HepG2 (cell line): ENCODE results near the gene EPO. TPM values are rescaled to one million over a fixed set of nuclear protein-coding genes. Genes with fewer than 3 reads are reported as not detected.
A peak's percentile ranks its signal among the peaks of the same experiment; 100 is the strongest.

Experiments
- HDAC2 ChIP-seq: sonication (generic); formaldehyde crosslinking; IDR thresholded peaks from 2 replicates; pipeline ENCODE4 v1.4.0; 2020; ENCODE audit warnings: missing genetic modification reagents
- HMGXB4 ChIP-seq, 2 experiments: sonication (generic) in 1 of 2; formaldehyde crosslinking in 1 of 2; IDR thresholded peaks; 2 replicates each; pipeline versions ENCODE4 v1.4.0 to v1.6.1; 2018 to 2020; ENCODE audit warnings: missing genetic modification reagents in 2 of 2, borderline replicate concordance in 1 of 2, low read depth in 1 of 2, mild to moderate bottlenecking in 1 of 2, missing biosample characterization in 1 of 2
- KLF16 ChIP-seq, 2 experiments: sonication (generic) in 1 of 2; formaldehyde crosslinking in 1 of 2; IDR thresholded peaks; 2 replicates each; pipeline versions ENCODE4 v1.6.1 to v1.8.0; 2016 to 2023; ENCODE audit warnings: missing genetic modification reagents in 2 of 2, missing compliant biosample characterization in 1 of 2
- MAZ ChIP-seq, 2 experiments: sonication (generic) in 1 of 2; formaldehyde crosslinking in 1 of 2; IDR thresholded peaks; 2 replicates each; pipeline versions ENCODE4 v1.5.0 to v1.6.1; 2012 to 2020; ENCODE audit warnings: low read depth in 2 of 2, mild to moderate bottlenecking in 2 of 2, borderline replicate concordance in 1 of 2, improper control_type of control experiment in 1 of 2, low read length in 1 of 2, missing genetic modification reagents in 1 of 2, moderate library complexity in 1 of 2
- MED8 ChIP-seq: sonication (generic); formaldehyde crosslinking; IDR thresholded peaks from 2 replicates; pipeline ENCODE4 v1.8.1; 2023; ENCODE audit warnings: mild to moderate bottlenecking, missing genetic modification reagents; ENCODE audit not compliant: insufficient replicate concordance
- SIN3A ChIP-seq: IDR thresholded peaks from 2 replicates; pipeline ENCODE4 v1.6.1; 2011; ENCODE audit warnings: low read depth, mild to moderate bottlenecking, control low read depth, low read length, borderline replicate concordance
- SPEN ChIP-seq: sonication (generic); formaldehyde crosslinking; IDR thresholded peaks from 2 replicates; pipeline ENCODE4 v1.5.1; 2020; ENCODE audit warnings: low read depth, mild to moderate bottlenecking, missing genetic modification reagents
- ZBTB25 ChIP-seq: IDR thresholded peaks from 2 replicates; pipeline ENCODE4 v1.6.1; 2018; ENCODE audit warnings: missing genetic modification reagents
- ZNF12 ChIP-seq: sonication (generic); formaldehyde crosslinking; IDR thresholded peaks from 2 replicates; pipeline ENCODE4 v1.5.0; 2020; ENCODE audit warnings: missing genetic modification reagents
- ZNF549 ChIP-seq: sonication (generic); formaldehyde crosslinking; IDR thresholded peaks from 2 replicates; pipeline ENCODE4 v1.5.0; 2020; ENCODE audit warnings: missing genetic modification reagents
- ZNF607 ChIP-seq: sonication (generic); formaldehyde crosslinking; IDR thresholded peaks from 2 replicates; pipeline ENCODE4 v1.5.1; 2020; ENCODE audit warnings: missing genetic modification reagents, mild to moderate bottlenecking, borderline replicate concordance
- ZNF772 ChIP-seq: sonication (generic); formaldehyde crosslinking; IDR thresholded peaks from 2 replicates; pipeline ENCODE4 v1.5.0; 2020; ENCODE audit warnings: mild to moderate bottlenecking, missing genetic modification reagents
- ZNF776 ChIP-seq: sonication (generic); formaldehyde crosslinking; IDR thresholded peaks from 2 replicates; pipeline ENCODE4 v1.4.0; 2020; ENCODE audit warnings: mild to moderate bottlenecking, missing genetic modification reagents
- ZNF879 ChIP-seq: sonication (generic); formaldehyde crosslinking; IDR thresholded peaks from 2 replicates; pipeline ENCODE4 v1.8.1; 2023; ENCODE audit warnings: missing genetic modification reagents
- polyA plus RNA-seq, 8 experiments: library from polyadenylated mRNA; depleted of rRNA in 3 of 8; stranded (reverse) in 7 of 8; unstranded in 1 of 8; fragments of >200 nt; fragmentation: Illumina TruSeq in 4 of 8; extraction: Trizol in 4 of 8; gene quantifications; 2 replicates each; pipeline versions ENCODE4 v1.2.1 to v1.2.3, GENCODE V29; 2011 to 2016; ENCODE audit warnings: low read depth in 4 of 8, missing spikeins in 1 of 8, mixed read lengths in 1 of 8; ENCODE audit not compliant: insufficient read depth in 1 of 8
- total RNA-seq, 5 experiments: library from RNA; depleted of rRNA; stranded (reverse); fragments of >200 nt; fragmentation: Illumina TruSeq; extraction: Trizol; gene quantifications; 2 replicates each; pipeline ENCODE4 v1.2.3, GENCODE V29; 2016; ENCODE audit warnings: low read depth in 1 of 5
- TF ChIP-seq, protein P1 (sequence below): sonication (generic); formaldehyde crosslinking; IDR thresholded peaks from 2 replicates; pipeline ENCODE4 v1.5.1; 2020; ENCODE audit warnings: mild to moderate bottlenecking, missing genetic modification reagents, moderate library complexity
- TF ChIP-seq, protein P2 (sequence below): IDR thresholded peaks from 2 replicates; pipeline ENCODE4 v1.6.1; 2016; ENCODE audit warnings: missing compliant biosample characterization, missing genetic modification reagents, borderline replicate concordance
- TF ChIP-seq, protein P3 (sequence below): sonication (generic); formaldehyde crosslinking; IDR thresholded peaks from 2 replicates; pipeline ENCODE4 v1.8.1; 2022; ENCODE audit warnings: mild to moderate bottlenecking, missing genetic modification reagents

Gene EPO
- total and polyA plus RNA-seq, 2 of the 13 experiments (the other 11 are each of a cell fraction or from before 2014, with no cell fraction given): 10.3 to 25.7 TPM

- TF ChIP-seq, protein P1, sequence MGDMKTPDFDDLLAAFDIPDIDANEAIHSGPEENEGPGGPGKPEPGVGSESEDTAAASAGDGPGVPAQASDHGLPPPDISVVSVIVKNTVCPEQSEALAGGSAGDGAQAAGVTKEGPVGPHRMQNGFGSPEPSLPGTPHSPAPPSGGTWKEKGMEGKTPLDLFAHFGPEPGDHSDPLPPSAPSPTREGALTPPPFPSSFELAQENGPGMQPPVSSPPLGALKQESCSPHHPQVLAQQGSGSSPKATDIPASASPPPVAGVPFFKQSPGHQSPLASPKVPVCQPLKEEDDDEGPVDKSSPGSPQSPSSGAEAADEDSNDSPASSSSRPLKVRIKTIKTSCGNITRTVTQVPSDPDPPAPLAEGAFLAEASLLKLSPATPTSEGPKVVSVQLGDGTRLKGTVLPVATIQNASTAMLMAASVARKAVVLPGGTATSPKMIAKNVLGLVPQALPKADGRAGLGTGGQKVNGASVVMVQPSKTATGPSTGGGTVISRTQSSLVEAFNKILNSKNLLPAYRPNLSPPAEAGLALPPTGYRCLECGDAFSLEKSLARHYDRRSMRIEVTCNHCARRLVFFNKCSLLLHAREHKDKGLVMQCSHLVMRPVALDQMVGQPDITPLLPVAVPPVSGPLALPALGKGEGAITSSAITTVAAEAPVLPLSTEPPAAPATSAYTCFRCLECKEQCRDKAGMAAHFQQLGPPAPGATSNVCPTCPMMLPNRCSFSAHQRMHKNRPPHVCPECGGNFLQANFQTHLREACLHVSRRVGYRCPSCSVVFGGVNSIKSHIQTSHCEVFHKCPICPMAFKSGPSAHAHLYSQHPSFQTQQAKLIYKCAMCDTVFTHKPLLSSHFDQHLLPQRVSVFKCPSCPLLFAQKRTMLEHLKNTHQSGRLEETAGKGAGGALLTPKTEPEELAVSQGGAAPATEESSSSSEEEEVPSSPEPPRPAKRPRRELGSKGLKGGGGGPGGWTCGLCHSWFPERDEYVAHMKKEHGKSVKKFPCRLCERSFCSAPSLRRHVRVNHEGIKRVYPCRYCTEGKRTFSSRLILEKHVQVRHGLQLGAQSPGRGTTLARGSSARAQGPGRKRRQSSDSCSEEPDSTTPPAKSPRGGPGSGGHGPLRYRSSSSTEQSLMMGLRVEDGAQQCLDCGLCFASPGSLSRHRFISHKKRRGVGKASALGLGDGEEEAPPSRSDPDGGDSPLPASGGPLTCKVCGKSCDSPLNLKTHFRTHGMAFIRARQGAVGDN (CRISPR knock-in tag): peak; percentile 96
- TF ChIP-seq ZNF549 (CRISPR knock-in tag): no peak
- peak; percentile 9 to 78; a peak in 3 of 4 replicates for TF ChIP-seq HMGXB4 (CRISPR knock-in tag; IDR thresholded peaks at IDR 0.05; ENCODE audit: borderline replicate concordance in 1 of 2, low read depth in 1 of 2)
- peak; percentile 20; the same call in 1 of the 2 replicates for TF ChIP-seq SIN3A
- peak; percentile 46 for TF ChIP-seq HDAC2 (CRISPR knock-in tag)
- TF ChIP-seq SPEN (CRISPR knock-in tag): peak; percentile 98
- no peak for TF ChIP-seq MAZ (IDR thresholded peaks at IDR 0.05; ENCODE audit: borderline replicate concordance, low read depth, low read length)
- peak; percentile 84 for TF ChIP-seq MAZ (CRISPR knock-in tag; IDR thresholded peaks at IDR 0.05; ENCODE audit: low read depth)
- TF ChIP-seq ZBTB25 (CRISPR knock-in tag): peak; percentile 55; the same call in 1 of the 2 replicates
- TF ChIP-seq, protein P2, sequence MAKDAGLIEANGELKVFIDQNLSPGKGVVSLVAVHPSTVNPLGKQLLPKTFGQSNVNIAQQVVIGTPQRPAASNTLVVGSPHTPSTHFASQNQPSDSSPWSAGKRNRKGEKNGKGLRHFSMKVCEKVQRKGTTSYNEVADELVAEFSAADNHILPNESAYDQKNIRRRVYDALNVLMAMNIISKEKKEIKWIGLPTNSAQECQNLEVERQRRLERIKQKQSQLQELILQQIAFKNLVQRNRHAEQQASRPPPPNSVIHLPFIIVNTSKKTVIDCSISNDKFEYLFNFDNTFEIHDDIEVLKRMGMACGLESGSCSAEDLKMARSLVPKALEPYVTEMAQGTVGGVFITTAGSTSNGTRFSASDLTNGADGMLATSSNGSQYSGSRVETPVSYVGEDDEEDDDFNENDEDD: peak; percentile 97
- peak; percentile 83 for TF ChIP-seq MED8 (CRISPR knock-in tag)
- 0 out of 4 replicates have a peak, but pooled peaks of 1 of the 2 experiments have one; percentile 27 for TF ChIP-seq KLF16 (CRISPR knock-in tag; IDR thresholded peaks at IDR 0.05)
- TF ChIP-seq ZNF879 (CRISPR knock-in tag): peak; percentile 81; the same call in 1 of the 2 replicates
- peak; percentile 88; the same call in 1 of the 2 replicates for TF ChIP-seq ZNF776
- TF ChIP-seq ZNF772 (CRISPR knock-in tag): peak; percentile 80
- TF ChIP-seq ZNF607: peak; percentile 78; the same call in 1 of the 2 replicates
- TF ChIP-seq, protein P3, sequence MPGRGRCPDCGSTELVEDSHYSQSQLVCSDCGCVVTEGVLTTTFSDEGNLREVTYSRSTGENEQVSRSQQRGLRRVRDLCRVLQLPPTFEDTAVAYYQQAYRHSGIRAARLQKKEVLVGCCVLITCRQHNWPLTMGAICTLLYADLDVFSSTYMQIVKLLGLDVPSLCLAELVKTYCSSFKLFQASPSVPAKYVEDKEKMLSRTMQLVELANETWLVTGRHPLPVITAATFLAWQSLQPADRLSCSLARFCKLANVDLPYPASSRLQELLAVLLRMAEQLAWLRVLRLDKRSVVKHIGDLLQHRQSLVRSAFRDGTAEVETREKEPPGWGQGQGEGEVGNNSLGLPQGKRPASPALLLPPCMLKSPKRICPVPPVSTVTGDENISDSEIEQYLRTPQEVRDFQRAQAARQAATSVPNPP (CRISPR knock-in tag): peak; percentile 81
- TF ChIP-seq ZNF12 (CRISPR knock-in tag): peak; percentile 7; the same call in 1 of the 2 replicates
These were observed 14.3 kb upstream of the EPO start, which contains the start of gene POP7 (continued) for GRCh38 chr7:100705753-100706671.
